SK-N-SH (cell line): ENCODE results near the gene SF3B1. TPM values are rescaled to one million over a fixed set of nuclear protein-coding genes. Genes with fewer than 3 reads are reported as not detected.

Source experiments
- CTCF ChIA-PET: fragments of 300-600, 350-600 bp; formaldehyde crosslinking; extraction: SDS; loops from one replicate; lab custom pipeline; 2021; lab: Yijun Ruan, JAX
- POLR2A ChIA-PET: fragments of 350-600 bp; sonication (Branson Sonifier 250); formaldehyde crosslinking; extraction: SDS; loops from one replicate; lab custom pipeline; 2020; ENCODE audit warnings: antibody characterized with exemption, inconsistent platforms; lab: Yijun Ruan, JAX
- DNase-seq: peaks from one replicate; pipeline ENCODE4 v3.0.0; 2012
- H2AFZ ChIP-seq: fragments of 200-600 bp; sonication (generic); 2 replicates; pipeline ENCODE4 v1.8.1; 2016; ENCODE audit warnings: antibody characterized with exemption, mild to moderate bottlenecking, low read depth
- H3F3A ChIP-seq: fragments of 200-600 bp; sonication (generic); replicated peaks from 2 replicates; pipeline ENCODE3; 2016; ENCODE audit warnings: antibody characterized with exemption, mild to moderate bottlenecking; ENCODE audit not compliant: insufficient read depth
- H3K27ac ChIP-seq, 2 experiments: fragments of 200-500 bp in 1 of 2; fragments of 200-600 bp in 1 of 2; sonication (Bioruptor generic) in 1 of 2; sonication (generic), shearing (Covaris generic) in 1 of 2; 2 replicates each; pipeline versions ENCODE4 v1.5.1 to v1.6.1; 2014 to 2016; ENCODE audit warnings: low read depth in 2 of 2, inconsistent platforms in 1 of 2, low read length in 1 of 2, mild to moderate bottlenecking in 1 of 2, mixed read lengths in 1 of 2
- H3K27me3 ChIP-seq: fragments of 200-600 bp; sonication (generic), shearing (Covaris generic); 2 replicates; pipeline ENCODE4 v1.6.1; 2016; ENCODE audit warnings: mixed run types; ENCODE audit not compliant: insufficient read depth
- H3K36me3 ChIP-seq, 2 experiments: fragments of 200-500 bp in 1 of 2; fragments of 200-600 bp in 1 of 2; sonication (Bioruptor generic) in 1 of 2; sonication (generic) in 1 of 2; replicated peaks in 1 of 2; 2 replicates each; pipeline versions ENCODE3 to v1.5.1; 2014 to 2016; ENCODE audit warnings: low read length in 1 of 2, mild to moderate bottlenecking in 1 of 2; ENCODE audit not compliant: insufficient read depth in 2 of 2, control insufficient read depth in 1 of 2
- H3K4me1 ChIP-seq, 2 experiments: fragments of 200-500 bp in 1 of 2; fragments of 200-600 bp in 1 of 2; sonication (Bioruptor generic) in 1 of 2; sonication (generic), shearing (Covaris generic) in 1 of 2; 2 replicates each; pipeline versions ENCODE4 v1.5.1 to v1.6.1; 2014 to 2016; ENCODE audit warnings: low read depth in 1 of 2, low read length in 1 of 2, mixed run types in 1 of 2; ENCODE audit not compliant: insufficient read depth in 2 of 2, control insufficient read depth in 1 of 2
- H3K4me2 ChIP-seq: fragments of 200-600 bp; sonication (generic), shearing (Covaris generic); 2 replicates; pipeline ENCODE4 v1.6.1; 2017; ENCODE audit warnings: mixed run types
- H3K4me3 ChIP-seq, 2 experiments: fragments of 200-500 bp in 1 of 2; fragments of 200-600 bp in 1 of 2; sonication (Bioruptor generic) in 1 of 2; sonication (generic), shearing (Covaris generic) in 1 of 2; 2 replicates each; pipeline versions ENCODE4 v1.5.1 to v1.8.1; 2014 to 2016; ENCODE audit warnings: low read depth in 2 of 2, inconsistent platforms in 1 of 2, low read length in 1 of 2, mild to moderate bottlenecking in 1 of 2, mixed read lengths in 1 of 2, moderate library complexity in 1 of 2
- H3K79me2 ChIP-seq: fragments of 200-600 bp; sonication (generic); 2 replicates; pipeline ENCODE4 v1.8.1; 2017; ENCODE audit warnings: mild to moderate bottlenecking; ENCODE audit not compliant: insufficient read depth
- H3K9ac ChIP-seq: fragments of 200-600 bp; sonication (generic); 2 replicates; pipeline ENCODE4 v1.6.1; 2017; ENCODE audit warnings: mixed run types
- H3K9me2 ChIP-seq: fragments of 200-600 bp; sonication (generic); 2 replicates; pipeline ENCODE4 v1.6.1; 2017; ENCODE audit warnings: mixed run types
- H3K9me3 ChIP-seq: fragments of 200-600 bp; sonication (generic); 2 replicates; pipeline ENCODE4 v1.6.1; 2017; ENCODE audit warnings: mixed run types, mild to moderate bottlenecking, moderate library complexity
- H4K20me1 ChIP-seq: fragments of 200-600 bp; sonication (generic); 2 replicates; pipeline ENCODE4 v1.6.1; 2017; ENCODE audit warnings: mild to moderate bottlenecking, mixed run types; ENCODE audit not compliant: insufficient read depth
- CHD2 ChIP-seq: fragments of 150-350 bp; IDR thresholded peaks from 2 replicates; pipeline ENCODE4 v1.6.1; 2018; ENCODE audit warnings: low read length; ENCODE audit not compliant: partially characterized antibody
- EP300 ChIP-seq, 2 experiments: IDR thresholded peaks; 2 replicates each; pipeline versions ENCODE4 v1.4.0 to v1.6.1; 2012; ENCODE audit warnings: borderline replicate concordance in 1 of 2, low read depth in 1 of 2, low read length in 1 of 2
- EZH2phosphoT487 ChIP-seq: fragments of 200-600 bp; sonication (generic); IDR thresholded peaks from 2 replicates; pipeline ENCODE4 v1.6.1; 2017; ENCODE audit warnings: low read depth, mixed run types, mild to moderate bottlenecking, antibody characterized with exemption, moderate library complexity, borderline replicate concordance
- FOXJ3 ChIP-seq: sonication (generic); formaldehyde crosslinking; IDR thresholded peaks from 2 replicates; pipeline ENCODE4 v1.5.1; 2020; ENCODE audit warnings: mild to moderate bottlenecking, missing genetic modification reagents
- GABPA ChIP-seq: IDR thresholded peaks from 2 replicates; pipeline ENCODE4 v1.4.0; 2012; ENCODE audit warnings: low read depth, mild to moderate bottlenecking
- NRF1 ChIP-seq: IDR thresholded peaks from 2 replicates; pipeline ENCODE4 v1.6.1; 2012; ENCODE audit warnings: low read depth, mild to moderate bottlenecking, low read length
- RAD21 ChIP-seq: IDR thresholded peaks from 2 replicates; pipeline ENCODE4 v1.6.1; 2012; ENCODE audit warnings: mild to moderate bottlenecking, low read length
- RFX5 ChIP-seq: IDR thresholded peaks from 2 replicates; pipeline ENCODE4 v1.6.1; 2012; ENCODE audit warnings: mild to moderate bottlenecking, improper control_type of control experiment, low read length
- SIN3A ChIP-seq: IDR thresholded peaks from 2 replicates; pipeline ENCODE4 v1.6.1; 2012; ENCODE audit warnings: low read depth, mild to moderate bottlenecking, low read length, moderate library complexity, borderline replicate concordance
- YY1 ChIP-seq: IDR thresholded peaks from 2 replicates; pipeline ENCODE4 v1.4.0; 2012; ENCODE audit warnings: low read depth, mild to moderate bottlenecking
- WGBS: methylation state at CpG from one replicate; pipeline ENCODE4 v1.1.6; 2017; ENCODE audit warnings: low lambda C conversion rate; 5-methylcytosine and 5-hydroxymethylcytosine counted together
- polyA plus RNA-seq, 3 experiments: library from polyadenylated mRNA; depleted of rRNA; stranded (reverse); fragments of >200 nt; gene quantifications; 2 replicates each; pipeline ENCODE4 v1.2.3, GENCODE V29; 2012
- TF ChIP-seq, protein P1 (sequence below): fragments of 150-350 bp; IDR thresholded peaks from 2 replicates; pipeline ENCODE4 v1.6.1; 2016; ENCODE audit warnings: mild to moderate bottlenecking, low read depth, low read length
- TF ChIP-seq, protein P2 (sequence below): IDR thresholded peaks from 2 replicates; pipeline ENCODE4 v1.4.0; 2012; ENCODE audit warnings: low read depth
- TF ChIP-seq, protein P3 (sequence below): IDR thresholded peaks from 2 replicates; pipeline ENCODE4 v1.6.1; 2012; ENCODE audit warnings: mild to moderate bottlenecking, low read depth, low read length, moderate library complexity
- TF ChIP-seq, protein P4 (sequence below): IDR thresholded peaks from 2 replicates; pipeline ENCODE4 v1.4.0; 2012; ENCODE audit warnings: low read depth, borderline replicate concordance
- TF ChIP-seq, protein P5 (sequence below): IDR thresholded peaks from 2 replicates; pipeline ENCODE4 v1.4.0; 2012; ENCODE audit warnings: low read depth, borderline replicate concordance

Gene SF3B1
- polyA plus RNA-seq, 1 of the 3 experiments (the other 2 are of a cell fraction): 162 TPM

DNA sequence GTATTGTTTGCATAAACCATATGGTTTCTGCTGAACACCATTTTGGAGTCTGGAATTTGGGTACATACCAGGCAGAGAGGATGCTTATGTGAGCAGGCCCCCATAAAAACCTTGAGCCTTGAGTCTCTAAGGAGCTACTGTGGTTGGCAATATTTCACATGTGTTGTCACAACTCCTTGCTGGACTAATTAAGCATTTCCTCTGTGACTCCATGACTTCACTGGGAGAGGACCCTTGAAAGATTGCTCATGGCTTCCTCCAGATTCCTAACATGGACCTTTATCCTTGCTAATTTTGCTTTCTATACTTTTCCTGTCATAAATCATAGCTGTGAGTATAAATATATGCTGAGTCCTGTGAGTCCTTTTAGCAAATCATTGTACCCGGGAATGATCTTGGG is 10.9 kb upstream of the SF3B1 start (continued):
- TF ChIP-seq YY1 (no peak), EP300 (IDR thresholded peaks at IDR 0.05; ENCODE audit: borderline replicate concordance in 1 of 2, low read depth in 1 of 2, low read length in 1 of 2) (no peak)

DNA sequence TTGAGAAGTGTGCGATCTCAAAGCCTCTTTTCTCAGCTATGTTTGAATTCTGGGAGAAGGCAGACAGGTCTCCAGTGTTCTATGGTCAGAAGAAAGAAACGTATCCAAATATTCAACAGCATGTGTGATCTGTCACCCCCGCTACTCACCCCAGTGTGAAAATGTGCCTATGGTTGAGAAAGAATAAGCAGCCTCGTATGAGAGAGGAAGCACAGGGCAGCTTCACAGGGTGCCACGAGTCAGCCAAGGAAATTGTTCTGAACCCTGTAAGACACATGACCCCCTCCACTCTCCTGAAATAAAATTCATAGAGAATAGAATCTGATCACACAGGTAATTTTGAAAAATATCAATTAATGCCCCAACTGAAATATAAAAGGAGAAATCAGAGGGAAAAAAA is 8.0 kb upstream of the SF3B1 start:
- Histone ChIP-seq H3K36me3 (no peaks in the 10 kb centered on the region), H3K9me2 (no peaks in the 10 kb centered on the region), H3K27ac (no peak overlapping the region), H4K20me1 (no peaks in the 10 kb centered on the region), H3K4me3 (no peak overlapping the region), H3K4me2 (no peak overlapping the region), H3K9me3 (no peaks in the 10 kb centered on the region), H3K9ac (no peak overlapping the region), H3K27me3 (no peaks in the 10 kb centered on the region), H3K79me2 (no peaks in the 10 kb centered on the region), H2AFZ (no peak overlapping the region), H3K4me1 (no peaks in the 10 kb centered on the region), H3F3A (no peaks in the 10 kb centered on the region)
- DNase-seq: no peak
- WGBS: 76% methylated on average over 5 of the region's 5 CpGs
- ChIA-PET POLR2A (no interaction called here), CTCF (no interaction called here)
- TF ChIP-seq NRF1 (no peak), SIN3A (no peak), EZH2phosphoT487 (no peak), RFX5 (no peak), RAD21 (no peak), CHD2 (no peak), EP300 (IDR thresholded peaks at IDR 0.05; ENCODE audit: borderline replicate concordance in 1 of 2, low read depth in 1 of 2, low read length in 1 of 2) (no peak), FOXJ3 (CRISPR knock-in tag) (no peak), YY1 (no peak), GABPA (no peak)
- TF ChIP-seq, protein P1, sequence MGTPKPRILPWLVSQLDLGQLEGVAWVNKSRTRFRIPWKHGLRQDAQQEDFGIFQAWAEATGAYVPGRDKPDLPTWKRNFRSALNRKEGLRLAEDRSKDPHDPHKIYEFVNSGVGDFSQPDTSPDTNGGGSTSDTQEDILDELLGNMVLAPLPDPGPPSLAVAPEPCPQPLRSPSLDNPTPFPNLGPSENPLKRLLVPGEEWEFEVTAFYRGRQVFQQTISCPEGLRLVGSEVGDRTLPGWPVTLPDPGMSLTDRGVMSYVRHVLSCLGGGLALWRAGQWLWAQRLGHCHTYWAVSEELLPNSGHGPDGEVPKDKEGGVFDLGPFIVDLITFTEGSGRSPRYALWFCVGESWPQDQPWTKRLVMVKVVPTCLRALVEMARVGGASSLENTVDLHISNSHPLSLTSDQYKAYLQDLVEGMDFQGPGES: no peak
- TF ChIP-seq, protein P2, sequence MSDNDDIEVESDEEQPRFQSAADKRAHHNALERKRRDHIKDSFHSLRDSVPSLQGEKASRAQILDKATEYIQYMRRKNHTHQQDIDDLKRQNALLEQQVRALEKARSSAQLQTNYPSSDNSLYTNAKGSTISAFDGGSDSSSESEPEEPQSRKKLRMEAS: no peak
- TF ChIP-seq, protein P3, sequence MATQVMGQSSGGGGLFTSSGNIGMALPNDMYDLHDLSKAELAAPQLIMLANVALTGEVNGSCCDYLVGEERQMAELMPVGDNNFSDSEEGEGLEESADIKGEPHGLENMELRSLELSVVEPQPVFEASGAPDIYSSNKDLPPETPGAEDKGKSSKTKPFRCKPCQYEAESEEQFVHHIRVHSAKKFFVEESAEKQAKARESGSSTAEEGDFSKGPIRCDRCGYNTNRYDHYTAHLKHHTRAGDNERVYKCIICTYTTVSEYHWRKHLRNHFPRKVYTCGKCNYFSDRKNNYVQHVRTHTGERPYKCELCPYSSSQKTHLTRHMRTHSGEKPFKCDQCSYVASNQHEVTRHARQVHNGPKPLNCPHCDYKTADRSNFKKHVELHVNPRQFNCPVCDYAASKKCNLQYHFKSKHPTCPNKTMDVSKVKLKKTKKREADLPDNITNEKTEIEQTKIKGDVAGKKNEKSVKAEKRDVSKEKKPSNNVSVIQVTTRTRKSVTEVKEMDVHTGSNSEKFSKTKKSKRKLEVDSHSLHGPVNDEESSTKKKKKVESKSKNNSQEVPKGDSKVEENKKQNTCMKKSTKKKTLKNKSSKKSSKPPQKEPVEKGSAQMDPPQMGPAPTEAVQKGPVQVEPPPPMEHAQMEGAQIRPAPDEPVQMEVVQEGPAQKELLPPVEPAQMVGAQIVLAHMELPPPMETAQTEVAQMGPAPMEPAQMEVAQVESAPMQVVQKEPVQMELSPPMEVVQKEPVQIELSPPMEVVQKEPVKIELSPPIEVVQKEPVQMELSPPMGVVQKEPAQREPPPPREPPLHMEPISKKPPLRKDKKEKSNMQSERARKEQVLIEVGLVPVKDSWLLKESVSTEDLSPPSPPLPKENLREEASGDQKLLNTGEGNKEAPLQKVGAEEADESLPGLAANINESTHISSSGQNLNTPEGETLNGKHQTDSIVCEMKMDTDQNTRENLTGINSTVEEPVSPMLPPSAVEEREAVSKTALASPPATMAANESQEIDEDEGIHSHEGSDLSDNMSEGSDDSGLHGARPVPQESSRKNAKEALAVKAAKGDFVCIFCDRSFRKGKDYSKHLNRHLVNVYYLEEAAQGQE: no peak
- TF ChIP-seq, protein P4, sequence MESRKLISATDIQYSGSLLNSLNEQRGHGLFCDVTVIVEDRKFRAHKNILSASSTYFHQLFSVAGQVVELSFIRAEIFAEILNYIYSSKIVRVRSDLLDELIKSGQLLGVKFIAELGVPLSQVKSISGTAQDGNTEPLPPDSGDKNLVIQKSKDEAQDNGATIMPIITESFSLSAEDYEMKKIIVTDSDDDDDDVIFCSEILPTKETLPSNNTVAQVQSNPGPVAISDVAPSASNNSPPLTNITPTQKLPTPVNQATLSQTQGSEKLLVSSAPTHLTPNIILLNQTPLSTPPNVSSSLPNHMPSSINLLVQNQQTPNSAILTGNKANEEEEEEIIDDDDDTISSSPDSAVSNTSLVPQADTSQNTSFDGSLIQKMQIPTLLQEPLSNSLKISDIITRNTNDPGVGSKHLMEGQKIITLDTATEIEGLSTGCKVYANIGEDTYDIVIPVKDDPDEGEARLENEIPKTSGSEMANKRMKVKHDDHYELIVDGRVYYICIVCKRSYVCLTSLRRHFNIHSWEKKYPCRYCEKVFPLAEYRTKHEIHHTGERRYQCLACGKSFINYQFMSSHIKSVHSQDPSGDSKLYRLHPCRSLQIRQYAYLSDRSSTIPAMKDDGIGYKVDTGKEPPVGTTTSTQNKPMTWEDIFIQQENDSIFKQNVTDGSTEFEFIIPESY: no peak
- TF ChIP-seq, protein P5, sequence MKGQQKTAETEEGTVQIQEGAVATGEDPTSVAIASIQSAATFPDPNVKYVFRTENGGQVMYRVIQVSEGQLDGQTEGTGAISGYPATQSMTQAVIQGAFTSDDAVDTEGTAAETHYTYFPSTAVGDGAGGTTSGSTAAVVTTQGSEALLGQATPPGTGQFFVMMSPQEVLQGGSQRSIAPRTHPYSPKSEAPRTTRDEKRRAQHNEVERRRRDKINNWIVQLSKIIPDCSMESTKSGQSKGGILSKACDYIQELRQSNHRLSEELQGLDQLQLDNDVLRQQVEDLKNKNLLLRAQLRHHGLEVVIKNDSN: no peak
